Stomach (tissue), 4 donors: ENCODE measurements around the gene NUBPL.

Source experiments
- EP300 ChIP-seq: sonication (generic); formaldehyde crosslinking; IDR thresholded peaks from one replicate; pipeline ENCODE4 v1.6.1; 2017; ENCODE audit warnings: antibody characterized with exemption
- POLR2A ChIP-seq, 4 donors: fragments of 450-650 bp; IDR thresholded peaks; one replicate each; pipeline ENCODE4 v1.6.1; 2016; ENCODE audit warnings: antibody characterized with exemption in 4 of 4, control low read depth in 2 of 4, mild to moderate bottlenecking in 1 of 4, moderate library complexity in 1 of 4
- TF ChIP-seq, protein P1 (sequence below), 7 experiments: fragments of 450-650 bp in 4 of 7; fragments of 200-600 bp in 3 of 7; sonication (generic) in 3 of 7; IDR thresholded peaks; one replicate each; pipeline ENCODE4 v1.5.1; 2016 to 2019; ENCODE audit warnings: antibody characterized with exemption in 7 of 7, control low read depth in 2 of 7, mild to moderate bottlenecking in 1 of 7

DNA sequence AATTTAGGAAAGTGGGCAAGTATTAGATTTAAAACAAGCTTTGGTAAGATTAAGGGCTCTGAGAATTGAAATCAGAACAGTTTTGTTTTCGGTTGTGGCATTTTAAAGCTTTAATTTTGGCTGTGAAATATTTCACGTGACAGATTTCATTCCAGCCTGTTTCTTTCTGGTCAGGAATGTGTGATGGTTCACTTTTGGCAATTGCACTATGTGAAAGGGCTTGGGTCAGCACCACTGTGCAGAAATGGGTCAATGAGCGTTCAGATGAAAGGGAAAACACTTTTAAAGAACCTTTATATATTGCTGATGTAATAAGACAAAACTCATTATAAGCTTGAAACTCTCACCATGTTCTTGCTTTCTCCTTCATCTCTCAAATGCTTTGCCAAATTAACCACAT, 17.1 kb downstream of the NUBPL start:
- TF ChIP-seq, protein P1, sequence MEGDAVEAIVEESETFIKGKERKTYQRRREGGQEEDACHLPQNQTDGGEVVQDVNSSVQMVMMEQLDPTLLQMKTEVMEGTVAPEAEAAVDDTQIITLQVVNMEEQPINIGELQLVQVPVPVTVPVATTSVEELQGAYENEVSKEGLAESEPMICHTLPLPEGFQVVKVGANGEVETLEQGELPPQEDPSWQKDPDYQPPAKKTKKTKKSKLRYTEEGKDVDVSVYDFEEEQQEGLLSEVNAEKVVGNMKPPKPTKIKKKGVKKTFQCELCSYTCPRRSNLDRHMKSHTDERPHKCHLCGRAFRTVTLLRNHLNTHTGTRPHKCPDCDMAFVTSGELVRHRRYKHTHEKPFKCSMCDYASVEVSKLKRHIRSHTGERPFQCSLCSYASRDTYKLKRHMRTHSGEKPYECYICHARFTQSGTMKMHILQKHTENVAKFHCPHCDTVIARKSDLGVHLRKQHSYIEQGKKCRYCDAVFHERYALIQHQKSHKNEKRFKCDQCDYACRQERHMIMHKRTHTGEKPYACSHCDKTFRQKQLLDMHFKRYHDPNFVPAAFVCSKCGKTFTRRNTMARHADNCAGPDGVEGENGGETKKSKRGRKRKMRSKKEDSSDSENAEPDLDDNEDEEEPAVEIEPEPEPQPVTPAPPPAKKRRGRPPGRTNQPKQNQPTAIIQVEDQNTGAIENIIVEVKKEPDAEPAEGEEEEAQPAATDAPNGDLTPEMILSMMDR (IDR thresholded peaks at IDR 0.05), result no peak
- TF ChIP-seq POLR2A (IDR thresholded peaks at IDR 0.05) (no peak), EP300 (no peak)
